ENCODE data around the gene TEKT3.

TEKT3 gene

GRCh38 chr17:15284537-15284936 is 56.9 kb downstream of the TEKT3 start:
- H3K36me3 ChIP-seq, result no peaks in the 10 kb centered on the region
- TF ChIP-seq CTCF (IDR thresholded peaks at IDR 0.05; ENCODE audit: low read depth, low read length), result no peak

GRCh38 chr17:15284107-15284506 is 57.3 kb downstream of the TEKT3 start:
- no peak for DNase-seq
- TF ChIP-seq CTCF (IDR thresholded peaks at IDR 0.05; ENCODE audit: low read depth, low read length), result no peak
- H3K27ac ChIP-seq, result no peak overlapping the region
- H3K4me3 ChIP-seq (ENCODE audit: low read depth, low read length), result no peak overlapping the region
- H3K27me3 ChIP-seq (ENCODE audit: insufficient read depth, low read depth, severe bottlenecking), result peaks cover 7% of the 10 kb centered on the region
- H3K9me3 ChIP-seq (ENCODE audit: severe bottlenecking), result no peaks in the 10 kb centered on the region
- H3K36me3 ChIP-seq, result no peaks in the 10 kb centered on the region

More at GRCh38 chr17:15284537-15284936, 56.9 kb downstream of the TEKT3 start:
- H3K27ac ChIP-seq, result no peak overlapping the region
- H3K27me3 ChIP-seq (ENCODE audit: insufficient read depth, low read depth, severe bottlenecking), result peaks cover 7% of the 10 kb centered on the region
- no peaks in the 10 kb centered on the region for H3K9me3 ChIP-seq (ENCODE audit: severe bottlenecking)
- no peak for DNase-seq
- no peak overlapping the region for H3K4me3 ChIP-seq (ENCODE audit: low read depth, low read length)

GRCh38 chr17:15281909-15282308 is 59.5 kb downstream of the TEKT3 start:
- no peaks in the 10 kb centered on the region for H3K36me3 ChIP-seq
- peaks cover 3% of the 10 kb centered on the region for H3K27me3 ChIP-seq (ENCODE audit: insufficient read depth, low read depth, severe bottlenecking)
- H3K9me3 ChIP-seq (ENCODE audit: severe bottlenecking), result no peaks in the 10 kb centered on the region
- DNase-seq, result no peak
- H3K27ac ChIP-seq, result no peak overlapping the region
- no peak for TF ChIP-seq CTCF (IDR thresholded peaks at IDR 0.05; ENCODE audit: low read depth, low read length)
- no peak overlapping the region for H3K4me3 ChIP-seq (ENCODE audit: low read depth, low read length)

- DNase-seq, result no peak
- no peak overlapping the region for H3K27ac ChIP-seq
- peaks cover 3% of the 10 kb centered on the region for H3K27me3 ChIP-seq (ENCODE audit: insufficient read depth, low read depth, severe bottlenecking)
- no peaks in the 10 kb centered on the region for H3K9me3 ChIP-seq (ENCODE audit: severe bottlenecking)
- H3K36me3 ChIP-seq, result no peaks in the 10 kb centered on the region
- H3K4me3 ChIP-seq (ENCODE audit: low read depth, low read length), result no peak overlapping the region
- no peak for TF ChIP-seq CTCF (IDR thresholded peaks at IDR 0.05; ENCODE audit: low read depth, low read length)
Measured at GRCh38 chr17:15278924-15279477, 62.4 kb downstream of the TEKT3 start.

- Histone ChIP-seq H3K9me3 (ENCODE audit: severe bottlenecking) (no peaks in the 10 kb centered on the region), H3K27me3 (ENCODE audit: insufficient read depth, low read depth, severe bottlenecking) (peaks cover 3% of the 10 kb centered on the region), H3K36me3 (no peaks in the 10 kb centered on the region), H3K27ac (no peak overlapping the region), H3K4me3 (ENCODE audit: low read depth, low read length) (no peak overlapping the region)
- no peak for TF ChIP-seq CTCF (IDR thresholded peaks at IDR 0.05; ENCODE audit: low read depth, low read length)
- no peak for DNase-seq
Measured at GRCh38 chr17:15278380-15278779, 63.0 kb downstream of the TEKT3 start.

GRCh38 chr17:15274017-15274416 is 67.4 kb downstream of the TEKT3 start:
- TF ChIP-seq CTCF (IDR thresholded peaks at IDR 0.05; ENCODE audit: low read depth, low read length), result no peak
- H3K4me3 ChIP-seq (ENCODE audit: low read depth, low read length), result no peak overlapping the region
- no peaks in the 10 kb centered on the region for H3K36me3 ChIP-seq
- H3K27ac ChIP-seq, result no peak overlapping the region
- H3K9me3 ChIP-seq (ENCODE audit: severe bottlenecking), result no peaks in the 10 kb centered on the region
- H3K27me3 ChIP-seq (ENCODE audit: insufficient read depth, low read depth, severe bottlenecking), result no peaks in the 10 kb centered on the region
- no peak for DNase-seq

Data from WERI-Rb-1 (cell line).